ENCODE results near the gene KCNT1. TPM values are rescaled to one million over a fixed set of nuclear protein-coding genes. Genes with fewer than 3 reads are reported as not detected.

Gene KCNT1
- total RNA-seq, 3 donors from 2014 or later: 0.05 TPM; not detected in 2

GRCh38 chr9:135785013-135785575, 83.1 kb downstream of the KCNT1 start:
- H3K9me3 Mint-ChIP-seq: no peaks in the 10 kb centered on the region

DNA sequence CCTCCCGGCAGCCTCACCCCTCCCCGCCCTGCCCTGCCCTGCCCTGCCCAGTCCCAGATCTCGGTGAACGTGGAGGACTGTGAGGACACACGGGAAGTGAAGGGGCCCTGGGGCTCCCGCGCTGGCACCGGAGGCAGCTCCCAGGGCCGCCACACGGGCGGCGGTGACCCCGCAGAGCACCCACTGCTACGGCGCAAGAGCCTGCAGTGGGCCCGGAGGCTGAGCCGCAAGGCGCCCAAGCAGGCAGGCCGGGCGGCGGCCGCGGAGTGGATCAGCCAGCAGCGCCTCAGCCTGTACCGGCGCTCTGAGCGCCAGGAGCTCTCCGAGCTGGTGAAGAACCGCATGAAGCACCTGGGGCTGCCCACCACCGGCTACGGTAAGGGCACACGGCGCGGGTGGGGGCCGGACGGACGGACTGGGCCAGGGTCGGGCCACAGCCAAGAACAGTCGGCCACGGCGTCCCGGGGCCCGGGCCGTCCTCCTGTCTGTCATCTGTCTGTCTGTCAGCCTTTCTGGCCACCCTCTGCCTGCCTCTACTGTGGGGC, 84.2 kb downstream of the KCNT1 start:
- DNase-seq: no peak
- H3K27me3 Mint-ChIP-seq (ENCODE audit: low read depth): no peaks in the 10 kb centered on the region
- no peak overlapping the region for H3K4me3 Mint-ChIP-seq
- H3K36me3 Mint-ChIP-seq (ENCODE audit: insufficient read depth): no peaks in the 10 kb centered on the region
- ATAC-seq: no peak
- no peaks in the 10 kb centered on the region for H3K9me3 Mint-ChIP-seq
- no peaks in the 10 kb centered on the region for H3K4me1 Mint-ChIP-seq (ENCODE audit: low read depth)

More at GRCh38 chr9:135785013-135785575, 83.1 kb downstream of the KCNT1 start:
- peaks cover under 1% of the 10 kb centered on the region for H3K27me3 Mint-ChIP-seq (ENCODE audit: low read depth)
- DNase-seq (no peak), ATAC-seq (no peak)
- H3K36me3 Mint-ChIP-seq (ENCODE audit: insufficient read depth): no peaks in the 10 kb centered on the region
- no peaks in the 10 kb centered on the region for H3K4me1 Mint-ChIP-seq (ENCODE audit: low read depth)
- no peak overlapping the region for H3K4me3 Mint-ChIP-seq

GRCh38 chr9:135787317-135787716, 85.3 kb downstream of the KCNT1 start:
- DNase-seq: no peak
- H3K4me1 Mint-ChIP-seq (ENCODE audit: low read depth): no peaks in the 10 kb centered on the region
- no peak for ATAC-seq
- no peaks in the 10 kb centered on the region for H3K9me3 Mint-ChIP-seq
- H3K36me3 Mint-ChIP-seq (ENCODE audit: insufficient read depth): no peaks in the 10 kb centered on the region
- H3K4me3 Mint-ChIP-seq: no peak overlapping the region
- H3K27me3 Mint-ChIP-seq (ENCODE audit: low read depth): no peaks in the 10 kb centered on the region

GRCh38 chr9:135787776-135788575, 86.0 kb downstream of the KCNT1 start:
- Mint-ChIP-seq H3K4me1 (ENCODE audit: low read depth) (no peaks in the 10 kb centered on the region), H3K36me3 (ENCODE audit: insufficient read depth) (no peaks in the 10 kb centered on the region), H3K27me3 (ENCODE audit: low read depth) (no peaks in the 10 kb centered on the region), H3K4me3 (no peak overlapping the region), H3K9me3 (no peaks in the 10 kb centered on the region)
- no peak for ATAC-seq
- DNase-seq: no peak

GRCh38 chr9:135788576-135789300, 86.8 kb downstream of the KCNT1 start:
- H3K4me3 Mint-ChIP-seq: no peak overlapping the region
- ATAC-seq (no peak), DNase-seq (no peak)
- no peaks in the 10 kb centered on the region for H3K4me1 Mint-ChIP-seq (ENCODE audit: low read depth)
- no peaks in the 10 kb centered on the region for H3K9me3 Mint-ChIP-seq
- no peaks in the 10 kb centered on the region for H3K27me3 Mint-ChIP-seq (ENCODE audit: low read depth)
- no peaks in the 10 kb centered on the region for H3K36me3 Mint-ChIP-seq (ENCODE audit: insufficient read depth)

DNA sequence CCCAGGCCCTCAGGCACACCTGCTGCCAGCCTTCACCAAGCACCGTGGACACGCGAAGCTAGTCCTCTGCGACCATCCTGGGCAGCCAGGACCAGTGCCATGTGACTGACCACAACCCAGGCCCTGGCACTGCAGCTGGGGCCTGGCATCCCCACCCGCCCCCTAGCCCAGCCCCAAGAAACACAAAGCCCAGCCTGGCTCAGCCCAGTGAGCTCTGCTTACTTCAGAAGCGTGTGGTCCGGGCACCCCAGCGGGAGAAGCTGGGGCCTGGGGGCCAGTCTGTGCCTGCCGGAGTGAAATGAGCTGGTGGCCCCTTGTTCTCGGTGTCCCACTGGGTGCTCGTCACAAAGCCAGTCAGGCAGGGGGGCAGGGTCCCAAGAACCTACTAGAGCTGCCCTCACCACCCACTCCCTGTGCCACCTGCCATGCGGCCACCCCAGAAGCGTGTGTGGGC, 87.9 kb downstream of the KCNT1 start:
- H3K27me3 Mint-ChIP-seq (ENCODE audit: low read depth): no peaks in the 10 kb centered on the region
- H3K9me3 Mint-ChIP-seq: no peaks in the 10 kb centered on the region
- H3K36me3 Mint-ChIP-seq (ENCODE audit: insufficient read depth): no peaks in the 10 kb centered on the region
- ATAC-seq: no peak
- no peak for DNase-seq
- H3K4me3 Mint-ChIP-seq: no peak overlapping the region
- H3K4me1 Mint-ChIP-seq (ENCODE audit: low read depth): no peaks in the 10 kb centered on the region

- ATAC-seq: no peak
- no peak for DNase-seq
- Mint-ChIP-seq H3K27me3 (ENCODE audit: low read depth) (no peaks in the 10 kb centered on the region), H3K4me3 (no peak overlapping the region), H3K9me3 (no peaks in the 10 kb centered on the region), H3K36me3 (ENCODE audit: insufficient read depth) (no peaks in the 10 kb centered on the region), H3K4me1 (ENCODE audit: low read depth) (no peaks in the 10 kb centered on the region)
Observed at GRCh38 chr9:135790356-135790755, 88.4 kb downstream of the KCNT1 start.

- Mint-ChIP-seq H3K4me3 (no peak overlapping the region), H3K27me3 (ENCODE audit: low read depth) (no peaks in the 10 kb centered on the region), H3K4me1 (ENCODE audit: low read depth) (no peaks in the 10 kb centered on the region), H3K9me3 (no peaks in the 10 kb centered on the region), H3K36me3 (ENCODE audit: insufficient read depth) (no peaks in the 10 kb centered on the region)
- no peak for DNase-seq
- ATAC-seq: no peak
Observed at GRCh38 chr9:135790850-135791249, 88.9 kb downstream of the KCNT1 start.

GRCh38 chr9:135791431-135792267, 89.7 kb downstream of the KCNT1 start:
- Mint-ChIP-seq H3K4me1 (ENCODE audit: low read depth) (no peaks in the 10 kb centered on the region), H3K36me3 (ENCODE audit: insufficient read depth) (no peaks in the 10 kb centered on the region), H3K27me3 (ENCODE audit: low read depth) (no peaks in the 10 kb centered on the region), H3K4me3 (no peak overlapping the region), H3K9me3 (no peaks in the 10 kb centered on the region)
- ATAC-seq: no peak
- no peak for DNase-seq

- no peaks in the 10 kb centered on the region for H3K36me3 Mint-ChIP-seq (ENCODE audit: insufficient read depth)
- no peaks in the 10 kb centered on the region for H3K9me3 Mint-ChIP-seq
- H3K27me3 Mint-ChIP-seq (ENCODE audit: low read depth): no peaks in the 10 kb centered on the region
- no peak overlapping the region for H3K4me3 Mint-ChIP-seq
- DNase-seq (no peak), ATAC-seq (no peak)
- H3K4me1 Mint-ChIP-seq (ENCODE audit: low read depth): no peaks in the 10 kb centered on the region
Observed at GRCh38 chr9:135792268-135793128, 90.5 kb downstream of the KCNT1 start.

GRCh38 chr9:135793221-135794056, 91.5 kb downstream of the KCNT1 start:
- DNase-seq (no peak), ATAC-seq (no peak)
- H3K27me3 Mint-ChIP-seq (ENCODE audit: low read depth): no peaks in the 10 kb centered on the region
- no peaks in the 10 kb centered on the region for H3K9me3 Mint-ChIP-seq
- H3K36me3 Mint-ChIP-seq (ENCODE audit: insufficient read depth): no peaks in the 10 kb centered on the region
- no peak overlapping the region for H3K4me3 Mint-ChIP-seq
- H3K4me1 Mint-ChIP-seq (ENCODE audit: low read depth): no peaks in the 10 kb centered on the region

DNA sequence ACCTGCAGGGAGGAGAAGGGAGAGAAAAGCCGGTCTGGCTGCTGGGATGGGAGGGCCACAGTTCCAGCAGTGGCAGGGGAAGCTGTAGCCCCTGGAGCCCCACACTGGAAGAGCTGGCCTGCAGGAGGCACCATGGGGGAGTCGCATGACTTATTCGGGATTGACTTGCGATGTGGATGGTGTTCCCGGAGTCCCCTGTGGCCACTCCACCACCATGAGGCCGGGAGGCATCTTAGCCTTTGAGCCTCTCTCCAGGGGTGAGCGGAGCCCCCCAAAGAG, 92.0 kb downstream of the KCNT1 start:
- Mint-ChIP-seq H3K9me3 (no peaks in the 10 kb centered on the region), H3K4me1 (ENCODE audit: low read depth) (no peaks in the 10 kb centered on the region), H3K4me3 (no peak overlapping the region), H3K36me3 (ENCODE audit: insufficient read depth) (no peaks in the 10 kb centered on the region), H3K27me3 (ENCODE audit: low read depth) (no peaks in the 10 kb centered on the region)
- DNase-seq (no peak), ATAC-seq (no peak)
